Epithelial cell of esophagus (primary cell): ENCODE results near the gene TSHB.

Experiments
- DNase-seq: peaks from one replicate; pipeline ENCODE4 v3.0.0; 2010; ENCODE audit warnings: low read depth
- H3K4me3 ChIP-seq: 2 replicates; pipeline ENCODE4 v1.5.1; 2011; ENCODE audit warnings: mild to moderate bottlenecking, low read length, control low read depth
- CTCF ChIP-seq: IDR thresholded peaks from 2 replicates; pipeline ENCODE4 v1.5.1; 2011; ENCODE audit warnings: low read depth, mild to moderate bottlenecking, low read length, control low read depth, inconsistent platforms; ENCODE audit not compliant: insufficient read depth; ENCODE audit errors: missing control alignments

TSHB gene

GRCh38 chr1:115067161-115067859 is 37.7 kb downstream of the TSHB start:
- DNase-seq = peak; percentile 76
- TF ChIP-seq CTCF = no peak
- H3K4me3 ChIP-seq = no peak overlapping the region

- peak; percentile 72 for DNase-seq
- no peak for TF ChIP-seq CTCF
- no peak overlapping the region for H3K4me3 ChIP-seq
Measured at GRCh38 chr1:115068826-115069585, 39.4 kb downstream of the TSHB start.

- no peak overlapping the region for H3K4me3 ChIP-seq
- no peak for TF ChIP-seq CTCF
- peak; percentile 69 for DNase-seq
Measured at GRCh38 chr1:115069659-115070308, 40.2 kb downstream of the TSHB start.

GRCh38 chr1:115071012-115071664 is 41.5 kb downstream of the TSHB start:
- DNase-seq = no peak
- no peak for TF ChIP-seq CTCF

GRCh38 chr1:115073298-115074087 is 43.9 kb downstream of the TSHB start:
- TF ChIP-seq CTCF = no peak
- DNase-seq = no peak
- no peak overlapping the region for H3K4me3 ChIP-seq

More at GRCh38 chr1:115071012-115071664, 41.5 kb downstream of the TSHB start:
- H3K4me3 ChIP-seq = no peak overlapping the region
